K562 (cell line): ENCODE results near the gene DNAJC1. TPM values are rescaled to one million over a fixed set of nuclear protein-coding genes. Genes with fewer than 3 reads are reported as not detected.

ENCODE experiments used
- BCOR ChIP-seq: fragments of 450-650 bp; IDR thresholded peaks from 2 replicates; pipeline ENCODE4 v1.6.1; 2016
- BRCA1 ChIP-seq, 2 experiments: fragments of 450-650 bp in 1 of 2; sonication (generic) in 1 of 2; formaldehyde crosslinking in 1 of 2; IDR thresholded peaks; 2 replicates each; pipeline versions ENCODE4 v1.5.0 to v1.6.1; 2017 to 2020; ENCODE audit warnings: mild to moderate bottlenecking in 1 of 2, missing genetic modification reagents in 1 of 2
- CAMTA2 ChIP-seq: fragments of 250-450 bp; sonication (Bioruptor Pico); conservative IDR thresholded peaks from 2 replicates; pipeline ENCODE4 v1.5.1; 2022
- CBFA2T3 ChIP-seq: fragments of 450-650 bp; IDR thresholded peaks from 2 replicates; pipeline ENCODE4 v1.6.1; 2017
- DNMT1 ChIP-seq: fragments of 450-650 bp; IDR thresholded peaks from 2 replicates; pipeline ENCODE4 v1.6.1; 2016; ENCODE audit warnings: antibody characterized with exemption, mild to moderate bottlenecking
- ESRRA ChIP-seq: fragments of 450-650 bp; IDR thresholded peaks from 2 replicates; pipeline ENCODE4 v1.6.1; 2014; ENCODE audit warnings: low read depth, mild to moderate bottlenecking, moderate library complexity, borderline replicate concordance
- FOXJ3 ChIP-seq: sonication (generic); formaldehyde crosslinking; IDR thresholded peaks from 2 replicates; pipeline ENCODE4 v1.4.0; 2020; ENCODE audit warnings: mild to moderate bottlenecking, missing genetic modification reagents
- HMG20A ChIP-seq: fragments of 450-650 bp; formaldehyde crosslinking; conservative IDR thresholded peaks from 2 replicates; pipeline ENCODE4 v1.4.0; 2020; ENCODE audit warnings: mild to moderate bottlenecking, mixed read lengths
- KAT7 ChIP-seq: sonication (generic); formaldehyde crosslinking; IDR thresholded peaks from 2 replicates; pipeline ENCODE4 v1.8.0; 2022; ENCODE audit warnings: missing genetic modification reagents, mild to moderate bottlenecking, borderline replicate concordance
- LARP7 ChIP-seq: fragments of 450-650 bp; IDR thresholded peaks from 2 replicates; pipeline ENCODE4 v1.6.1; 2016
- MED1 ChIP-seq: sonication (generic); formaldehyde crosslinking; IDR thresholded peaks from 2 replicates; pipeline ENCODE4 v1.8.1; 2023; ENCODE audit warnings: missing genetic modification reagents, borderline replicate concordance
- MTA1 ChIP-seq: fragments of 450-650 bp; IDR thresholded peaks from 2 replicates; pipeline ENCODE4 v1.6.1; 2017; ENCODE audit warnings: borderline replicate concordance
- NFATC3 ChIP-seq: fragments of 450-650 bp; IDR thresholded peaks from 2 replicates; pipeline ENCODE4 v1.6.1; 2017; ENCODE audit warnings: mild to moderate bottlenecking
- RUNX1 ChIP-seq: sonication (generic); IDR thresholded peaks from 2 replicates; pipeline ENCODE4 v1.6.1; 2016; ENCODE audit warnings: antibody characterized with exemption, low read depth
- SETDB1 ChIP-seq: IDR thresholded peaks from one replicate; pipeline ENCODE4 v1.6.1; 2012; ENCODE audit warnings: low read length, control low read depth, inconsistent platforms
- SREBF1 ChIP-seq: fragments of 150-350 bp; IDR thresholded peaks from 2 replicates; pipeline ENCODE4 v1.6.1; 2014; ENCODE audit warnings: antibody characterized with exemption, low read depth, low read length, borderline replicate concordance
- TBP ChIP-seq: optimal IDR thresholded peaks from 2 replicates; pipeline ENCODE3; 2011; ENCODE audit warnings: low read depth, low read length, improper control_type of control experiment
- TCF3 ChIP-seq: sonication (generic); formaldehyde crosslinking; IDR thresholded peaks from 2 replicates; pipeline ENCODE4 v1.4.0; 2020; ENCODE audit warnings: mild to moderate bottlenecking, missing genetic modification reagents
- ZBTB8A ChIP-seq: fragments of 450-650 bp; IDR thresholded peaks from 2 replicates; pipeline ENCODE4 v1.6.1; 2018; ENCODE audit warnings: mild to moderate bottlenecking, moderate library complexity; ENCODE audit not compliant: partially characterized antibody
- ZKSCAN1 ChIP-seq: fragments of 150-350 bp; IDR thresholded peaks from 2 replicates; pipeline ENCODE4 v1.6.1; 2016; ENCODE audit warnings: low read depth, low read length
- ZNF239 ChIP-seq: fragments of 250-450 bp; sonication (Bioruptor Pico); IDR thresholded peaks from 2 replicates; pipeline ENCODE4 v1.4.0; 2020; ENCODE audit warnings: mild to moderate bottlenecking
- ZNF316 ChIP-seq: fragments of 450-650 bp; IDR thresholded peaks from 2 replicates; pipeline ENCODE4 v1.6.1; 2016
- ZNF668 ChIP-seq: fragments of 250-450 bp; sonication (Bioruptor Pico); IDR thresholded peaks from 2 replicates; pipeline ENCODE4 v1.8.0; 2022; ENCODE audit warnings: mild to moderate bottlenecking, inconsistent platforms
- ZNF830 ChIP-seq: fragments of 250-450 bp; sonication (Bioruptor Pico); IDR thresholded peaks from 2 replicates; pipeline ENCODE4 v1.5.0; 2021; ENCODE audit warnings: mild to moderate bottlenecking
- polyA plus RNA-seq, 8 experiments: library from polyadenylated mRNA; depleted of rRNA in 4 of 8; stranded (reverse) in 5 of 8; unstranded in 3 of 8; fragments of >200 nt; fragmentation: Nextera tagmentation in 2 of 8; fragmentation: Illumina TruSeq in 1 of 8; extraction: Ambion mirVana in 2 of 8; extraction: Trizol in 1 of 8; gene quantifications; 2 replicates each; pipeline versions ENCODE4 v1.2.1 to v1.2.3, GENCODE V29; 2011 to 2014; ENCODE audit warnings: inconsistent platforms in 1 of 8, missing spikeins in 1 of 8
- total RNA-seq, 7 experiments: library from RNA; depleted of rRNA in 6 of 7; stranded (reverse); fragments of >200 nt in 6 of 7; fragmentation: Illumina TruSeq in 2 of 7; extraction: Trizol in 2 of 7; gene quantifications; 2 replicates each; pipeline versions ENCODE4 v1.2.1 to v1.2.3, GENCODE V29; 2011 to 2021; ENCODE audit warnings: low replicate concordance in 1 of 7
- TF ChIP-seq, protein P1 (sequence below): fragments of 450-650 bp; formaldehyde crosslinking; IDR thresholded peaks from 2 replicates; pipeline ENCODE4 v1.4.0; 2022; ENCODE audit warnings: missing genetic modification characterization
- TF ChIP-seq, protein P2 (sequence below): fragments of 250-450 bp; sonication (Bioruptor Pico); IDR thresholded peaks from 2 replicates; pipeline ENCODE4 v1.4.0; 2020

DNAJC1 gene
- total and polyA plus RNA-seq, 9 of the 15 experiments (the other 6 are each of a cell fraction or from before 2014, with no cell fraction given): 5.4 to 77.6 (median 40.3) TPM

DNA sequence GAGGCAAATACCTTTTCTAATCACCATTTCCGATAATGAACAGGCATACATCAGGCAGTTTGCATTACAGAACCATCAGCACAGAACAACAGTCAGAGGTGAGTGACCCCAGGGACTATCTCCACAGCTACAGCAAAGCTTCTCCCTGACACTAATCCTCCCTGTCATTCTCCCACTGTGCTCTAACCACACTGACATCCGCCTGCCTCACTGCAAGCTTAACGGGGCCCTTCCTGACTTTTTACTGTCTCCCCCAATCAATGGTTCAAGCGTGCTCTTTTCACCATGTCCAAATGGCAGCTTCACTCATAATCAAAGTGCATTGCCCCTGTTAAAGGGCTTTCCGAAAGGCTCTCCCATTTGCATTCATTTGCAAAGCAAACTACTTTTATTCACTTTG is 196.3 kb downstream of the DNAJC1 start (continued):
- TF ChIP-seq ZNF239 (no peak), SREBF1 (no peak), TCF3 (CRISPR knock-in tag) (peak; percentile 92), ZNF316 (peak; percentile 2; the same call in 1 of the 2 replicates), DNMT1 (no peak), ZKSCAN1 (0 out of 2 replicates have a peak, but pooled peaks have one; percentile 22), HMG20A (CRISPR knock-in tag) (no peak), KAT7 (no peak), MTA1 (peak; percentile 16; the same call in 1 of the 2 replicates), NFATC3 (no peak), BRCA1 (IDR thresholded peaks at IDR 0.05) (no peak), BRCA1 (CRISPR knock-in tag; IDR thresholded peaks at IDR 0.05) (no peak), LARP7 (no peak), BCOR (0 out of 2 replicates have a peak, but pooled peaks have one; percentile 34), ESRRA (peak; percentile 36; the same call in 1 of the 2 replicates), RUNX1 (peak; percentile 88; the same call in 1 of the 2 replicates), MED1 (CRISPR knock-in tag) (no peak), TBP (peak; percentile 27), ZNF668 (CRISPR knock-in tag) (no peak), CAMTA2 (no peak), ZNF830 (CRISPR knock-in tag) (no peak), FOXJ3 (CRISPR knock-in tag) (no peak), ZBTB8A (no peak), CBFA2T3 (peak; percentile 96), SETDB1 (no peak)
- TF ChIP-seq, protein P1, sequence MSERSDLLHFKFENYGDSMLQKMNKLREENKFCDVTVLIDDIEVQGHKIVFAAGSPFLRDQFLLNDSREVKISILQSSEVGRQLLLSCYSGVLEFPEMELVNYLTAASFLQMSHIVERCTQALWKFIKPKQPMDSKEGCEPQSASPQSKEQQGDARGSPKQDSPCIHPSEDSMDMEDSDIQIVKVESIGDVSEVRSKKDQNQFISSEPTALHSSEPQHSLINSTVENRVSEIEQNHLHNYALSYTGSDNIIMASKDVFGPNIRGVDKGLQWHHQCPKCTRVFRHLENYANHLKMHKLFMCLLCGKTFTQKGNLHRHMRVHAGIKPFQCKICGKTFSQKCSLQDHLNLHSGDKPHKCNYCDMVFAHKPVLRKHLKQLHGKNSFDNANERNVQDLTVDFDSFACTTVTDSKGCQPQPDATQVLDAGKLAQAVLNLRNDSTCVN (CRISPR knock-in tag): no peak
- TF ChIP-seq, protein P2, sequence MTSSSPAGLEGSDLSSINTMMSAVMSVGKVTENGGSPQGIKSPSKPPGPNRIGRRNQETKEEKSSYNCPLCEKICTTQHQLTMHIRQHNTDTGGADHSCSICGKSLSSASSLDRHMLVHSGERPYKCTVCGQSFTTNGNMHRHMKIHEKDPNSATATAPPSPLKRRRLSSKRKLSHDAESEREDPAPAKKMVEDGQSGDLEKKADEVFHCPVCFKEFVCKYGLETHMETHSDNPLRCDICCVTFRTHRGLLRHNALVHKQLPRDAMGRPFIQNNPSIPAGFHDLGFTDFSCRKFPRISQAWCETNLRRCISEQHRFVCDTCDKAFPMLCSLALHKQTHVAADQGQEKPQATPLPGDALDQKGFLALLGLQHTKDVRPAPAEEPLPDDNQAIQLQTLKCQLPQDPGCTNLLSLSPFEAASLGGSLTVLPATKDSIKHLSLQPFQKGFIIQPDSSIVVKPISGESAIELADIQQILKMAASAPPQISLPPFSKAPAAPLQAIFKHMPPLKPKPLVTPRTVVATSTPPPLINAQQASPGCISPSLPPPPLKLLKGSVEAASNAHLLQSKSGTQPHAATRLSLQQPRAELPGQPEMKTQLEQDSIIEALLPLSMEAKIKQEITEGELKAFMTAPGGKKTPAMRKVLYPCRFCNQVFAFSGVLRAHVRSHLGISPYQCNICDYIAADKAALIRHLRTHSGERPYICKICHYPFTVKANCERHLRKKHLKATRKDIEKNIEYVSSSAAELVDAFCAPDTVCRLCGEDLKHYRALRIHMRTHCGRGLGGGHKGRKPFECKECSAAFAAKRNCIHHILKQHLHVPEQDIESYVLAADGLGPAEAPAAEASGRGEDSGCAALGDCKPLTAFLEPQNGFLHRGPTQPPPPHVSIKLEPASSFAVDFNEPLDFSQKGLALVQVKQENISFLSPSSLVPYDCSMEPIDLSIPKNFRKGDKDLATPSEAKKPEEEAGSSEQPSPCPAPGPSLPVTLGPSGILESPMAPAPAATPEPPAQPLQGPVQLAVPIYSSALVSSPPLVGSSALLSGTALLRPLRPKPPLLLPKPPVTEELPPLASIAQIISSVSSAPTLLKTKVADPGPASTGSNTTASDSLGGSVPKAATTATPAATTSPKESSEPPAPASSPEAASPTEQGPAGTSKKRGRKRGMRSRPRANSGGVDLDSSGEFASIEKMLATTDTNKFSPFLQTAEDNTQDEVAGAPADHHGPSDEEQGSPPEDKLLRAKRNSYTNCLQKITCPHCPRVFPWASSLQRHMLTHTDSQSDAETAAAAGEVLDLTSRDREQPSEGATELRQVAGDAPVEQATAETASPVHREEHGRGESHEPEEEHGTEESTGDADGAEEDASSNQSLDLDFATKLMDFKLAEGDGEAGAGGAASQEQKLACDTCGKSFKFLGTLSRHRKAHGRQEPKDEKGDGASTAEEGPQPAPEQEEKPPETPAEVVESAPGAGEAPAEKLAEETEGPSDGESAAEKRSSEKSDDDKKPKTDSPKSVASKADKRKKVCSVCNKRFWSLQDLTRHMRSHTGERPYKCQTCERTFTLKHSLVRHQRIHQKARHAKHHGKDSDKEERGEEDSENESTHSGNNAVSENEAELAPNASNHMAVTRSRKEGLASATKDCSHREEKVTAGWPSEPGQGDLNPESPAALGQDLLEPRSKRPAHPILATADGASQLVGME: no peak
